GM12878 (cell line): ENCODE measurements around the gene TP53I3. TPM values are rescaled to one million over a fixed set of nuclear protein-coding genes. Genes with fewer than 3 reads are reported as not detected.

Experiments
- CBFB ChIP-seq: IDR thresholded peaks from 2 replicates; pipeline ENCODE4 v1.6.1; 2016; ENCODE audit warnings: antibody characterized with exemption, low read depth
- CUX1 ChIP-seq: IDR thresholded peaks from 2 replicates; pipeline ENCODE4 v1.6.1; 2012; ENCODE audit warnings: improper control_type of control experiment, low read depth, low read length; ENCODE audit not compliant: insufficient replicate concordance
- MAX ChIP-seq: IDR thresholded peaks from 2 replicates; pipeline ENCODE4 v1.6.1; 2012; ENCODE audit warnings: low read depth, low read length, improper control_type of control experiment
- MTA3 ChIP-seq: IDR thresholded peaks from 2 replicates; pipeline ENCODE4 v1.6.1; 2012; ENCODE audit warnings: low read length, inconsistent platforms, borderline replicate concordance
- MYB ChIP-seq: fragments of 150-350 bp; IDR thresholded peaks from 2 replicates; pipeline ENCODE4 v1.6.1; 2014; ENCODE audit warnings: mild to moderate bottlenecking, low read depth, low read length, borderline replicate concordance
- PAX5 ChIP-seq: IDR thresholded peaks from 2 replicates; pipeline ENCODE4 v1.6.1; 2011; ENCODE audit warnings: low read depth, low read length, borderline replicate concordance
- SMAD1 ChIP-seq: fragments of 450-650 bp; IDR thresholded peaks from 2 replicates; pipeline ENCODE4 v1.6.1; 2018; ENCODE audit warnings: mild to moderate bottlenecking, low read depth; ENCODE audit not compliant: partially characterized antibody
- STAT3 ChIP-seq: IDR thresholded peaks from 2 replicates; pipeline ENCODE4 v1.6.1; 2011; ENCODE audit warnings: low read depth, low read length, improper control_type of control experiment
- ZNF274 ChIP-seq: IDR thresholded peaks from one replicate; pipeline ENCODE4 v1.8.0; 2011; ENCODE audit not compliant: insufficient read length, insufficient read depth
- polyA plus RNA-seq, 11 experiments: library from polyadenylated mRNA; depleted of rRNA in 4 of 11; unstranded in 6 of 11; stranded (reverse) in 5 of 11; fragments of >200 nt; fragmentation: Nextera tagmentation in 4 of 11; fragmentation: Illumina TruSeq in 1 of 11; extraction: Ambion mirVana in 4 of 11; extraction: Trizol in 1 of 11; gene quantifications; 1 replicate in 1 of 11; 2 replicates in 10 of 11; pipeline versions ENCODE4 v1.2.1 to v1.2.3, GENCODE V29; 2011 to 2016; ENCODE audit warnings: inconsistent platforms in 2 of 11, missing spikeins in 2 of 11, low read depth in 1 of 11
- total RNA-seq, 4 experiments: library from RNA; depleted of rRNA in 3 of 4; stranded (reverse); fragments of >200 nt in 3 of 4; fragmentation: Illumina TruSeq in 1 of 4; extraction: Trizol in 1 of 4; gene quantifications; 2 replicates each; pipeline versions ENCODE4 v1.2.1 to v1.2.3, GENCODE V29; 2013 to 2021
- TF ChIP-seq, protein P1 (sequence below): fragments of 450-650 bp; IDR thresholded peaks from 2 replicates; pipeline ENCODE4 v1.6.1; 2016; ENCODE audit warnings: mild to moderate bottlenecking, moderate library complexity, borderline replicate concordance
- TF ChIP-seq, protein P2 (sequence below): fragments of 450-650 bp; IDR thresholded peaks from 2 replicates; pipeline ENCODE4 v1.6.1; 2017; ENCODE audit warnings: low read depth, mild to moderate bottlenecking, moderate library complexity
- TF ChIP-seq, protein P3 (sequence below): fragments of 150-350 bp; IDR thresholded peaks from 2 replicates; pipeline ENCODE4 v1.6.1; 2014; ENCODE audit warnings: mild to moderate bottlenecking, low read depth, low read length
- TF ChIP-seq, protein P4 (sequence below): fragments of 450-650 bp; conservative IDR thresholded peaks from 2 replicates; pipeline ENCODE4 v1.6.1; 2017; ENCODE audit warnings: mild to moderate bottlenecking, moderate library complexity

The TP53I3 gene
- total and polyA plus RNA-seq, 10 of the 15 experiments (the other 5 are each of a cell fraction or from before 2014, with no cell fraction given), result 1.4 to 57.4 (median 11.6) TPM

DNA sequence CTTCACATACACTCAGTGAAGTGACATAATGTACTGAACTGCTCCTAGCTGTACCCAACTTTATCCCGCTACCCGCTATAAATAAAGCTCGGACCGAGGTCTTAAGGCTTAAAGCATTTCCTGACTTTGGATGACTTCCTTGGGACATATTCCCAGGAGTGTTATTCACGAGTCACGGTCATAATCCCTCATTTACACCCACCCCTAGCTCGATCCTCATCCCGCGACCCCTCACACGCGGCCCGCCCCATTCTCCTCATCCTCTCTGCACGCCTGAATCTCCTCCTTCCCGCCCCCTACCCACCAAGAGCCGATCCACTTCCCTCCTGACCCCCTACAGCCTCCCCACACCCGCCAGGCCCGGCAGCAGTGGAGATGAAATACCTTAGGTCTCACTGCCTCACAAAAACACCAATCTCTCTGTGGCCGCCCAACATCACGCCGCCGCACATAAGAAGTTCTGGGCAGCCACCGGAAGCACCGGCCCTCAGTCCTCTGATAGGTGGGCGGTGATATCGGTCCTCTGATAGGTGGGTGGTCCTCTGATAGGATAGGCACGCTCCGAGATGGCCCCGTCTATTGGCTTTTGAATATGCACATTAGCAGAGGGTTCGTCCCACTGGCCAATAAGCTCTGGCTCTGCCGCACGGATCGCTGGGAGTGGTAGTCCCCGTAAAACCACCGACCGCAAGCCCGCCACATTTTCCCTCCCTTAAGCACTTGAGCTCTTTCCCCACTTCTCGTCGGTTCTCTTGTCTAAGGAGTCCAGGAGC is 37.5 kb downstream of the TP53I3 start, which contains the start of gene WDCP (continued):
- TF ChIP-seq, protein P1, sequence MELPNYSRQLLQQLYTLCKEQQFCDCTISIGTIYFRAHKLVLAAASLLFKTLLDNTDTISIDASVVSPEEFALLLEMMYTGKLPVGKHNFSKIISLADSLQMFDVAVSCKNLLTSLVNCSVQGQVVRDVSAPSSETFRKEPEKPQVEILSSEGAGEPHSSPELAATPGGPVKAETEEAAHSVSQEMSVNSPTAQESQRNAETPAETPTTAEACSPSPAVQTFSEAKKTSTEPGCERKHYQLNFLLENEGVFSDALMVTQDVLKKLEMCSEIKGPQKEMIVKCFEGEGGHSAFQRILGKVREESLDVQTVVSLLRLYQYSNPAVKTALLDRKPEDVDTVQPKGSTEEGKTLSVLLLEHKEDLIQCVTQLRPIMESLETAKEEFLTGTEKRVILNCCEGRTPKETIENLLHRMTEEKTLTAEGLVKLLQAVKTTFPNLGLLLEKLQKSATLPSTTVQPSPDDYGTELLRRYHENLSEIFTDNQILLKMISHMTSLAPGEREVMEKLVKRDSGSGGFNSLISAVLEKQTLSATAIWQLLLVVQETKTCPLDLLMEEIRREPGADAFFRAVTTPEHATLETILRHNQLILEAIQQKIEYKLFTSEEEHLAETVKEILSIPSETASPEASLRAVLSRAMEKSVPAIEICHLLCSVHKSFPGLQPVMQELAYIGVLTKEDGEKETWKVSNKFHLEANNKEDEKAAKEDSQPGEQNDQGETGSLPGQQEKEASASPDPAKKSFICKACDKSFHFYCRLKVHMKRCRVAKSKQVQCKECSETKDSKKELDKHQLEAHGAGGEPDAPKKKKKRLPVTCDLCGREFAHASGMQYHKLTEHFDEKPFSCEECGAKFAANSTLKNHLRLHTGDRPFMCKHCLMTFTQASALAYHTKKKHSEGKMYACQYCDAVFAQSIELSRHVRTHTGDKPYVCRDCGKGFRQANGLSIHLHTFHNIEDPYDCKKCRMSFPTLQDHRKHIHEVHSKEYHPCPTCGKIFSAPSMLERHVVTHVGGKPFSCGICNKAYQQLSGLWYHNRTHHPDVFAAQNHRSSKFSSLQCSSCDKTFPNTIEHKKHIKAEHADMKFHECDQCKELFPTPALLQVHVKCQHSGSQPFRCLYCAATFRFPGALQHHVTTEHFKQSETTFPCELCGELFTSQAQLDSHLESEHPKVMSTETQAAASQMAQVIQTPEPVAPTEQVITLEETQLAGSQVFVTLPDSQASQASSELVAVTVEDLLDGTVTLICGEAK, result peak; percentile 92; the same call in 1 of the 2 replicates
- TF ChIP-seq MYB, result no peak
- TF ChIP-seq, protein P2, sequence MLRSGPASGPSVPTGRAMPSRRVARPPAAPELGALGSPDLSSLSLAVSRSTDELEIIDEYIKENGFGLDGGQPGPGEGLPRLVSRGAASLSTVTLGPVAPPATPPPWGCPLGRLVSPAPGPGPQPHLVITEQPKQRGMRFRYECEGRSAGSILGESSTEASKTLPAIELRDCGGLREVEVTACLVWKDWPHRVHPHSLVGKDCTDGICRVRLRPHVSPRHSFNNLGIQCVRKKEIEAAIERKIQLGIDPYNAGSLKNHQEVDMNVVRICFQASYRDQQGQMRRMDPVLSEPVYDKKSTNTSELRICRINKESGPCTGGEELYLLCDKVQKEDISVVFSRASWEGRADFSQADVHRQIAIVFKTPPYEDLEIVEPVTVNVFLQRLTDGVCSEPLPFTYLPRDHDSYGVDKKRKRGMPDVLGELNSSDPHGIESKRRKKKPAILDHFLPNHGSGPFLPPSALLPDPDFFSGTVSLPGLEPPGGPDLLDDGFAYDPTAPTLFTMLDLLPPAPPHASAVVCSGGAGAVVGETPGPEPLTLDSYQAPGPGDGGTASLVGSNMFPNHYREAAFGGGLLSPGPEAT, result no peak
- TF ChIP-seq STAT3, result no peak
- peak; percentile 61; the same call in 1 of the 2 replicates for TF ChIP-seq MAX
- peak; percentile 97 for TF ChIP-seq CBFB
- TF ChIP-seq, protein P3, sequence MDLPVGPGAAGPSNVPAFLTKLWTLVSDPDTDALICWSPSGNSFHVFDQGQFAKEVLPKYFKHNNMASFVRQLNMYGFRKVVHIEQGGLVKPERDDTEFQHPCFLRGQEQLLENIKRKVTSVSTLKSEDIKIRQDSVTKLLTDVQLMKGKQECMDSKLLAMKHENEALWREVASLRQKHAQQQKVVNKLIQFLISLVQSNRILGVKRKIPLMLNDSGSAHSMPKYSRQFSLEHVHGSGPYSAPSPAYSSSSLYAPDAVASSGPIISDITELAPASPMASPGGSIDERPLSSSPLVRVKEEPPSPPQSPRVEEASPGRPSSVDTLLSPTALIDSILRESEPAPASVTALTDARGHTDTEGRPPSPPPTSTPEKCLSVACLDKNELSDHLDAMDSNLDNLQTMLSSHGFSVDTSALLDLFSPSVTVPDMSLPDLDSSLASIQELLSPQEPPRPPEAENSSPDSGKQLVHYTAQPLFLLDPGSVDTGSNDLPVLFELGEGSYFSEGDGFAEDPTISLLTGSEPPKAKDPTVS, result no peak
- TF ChIP-seq, protein P4, sequence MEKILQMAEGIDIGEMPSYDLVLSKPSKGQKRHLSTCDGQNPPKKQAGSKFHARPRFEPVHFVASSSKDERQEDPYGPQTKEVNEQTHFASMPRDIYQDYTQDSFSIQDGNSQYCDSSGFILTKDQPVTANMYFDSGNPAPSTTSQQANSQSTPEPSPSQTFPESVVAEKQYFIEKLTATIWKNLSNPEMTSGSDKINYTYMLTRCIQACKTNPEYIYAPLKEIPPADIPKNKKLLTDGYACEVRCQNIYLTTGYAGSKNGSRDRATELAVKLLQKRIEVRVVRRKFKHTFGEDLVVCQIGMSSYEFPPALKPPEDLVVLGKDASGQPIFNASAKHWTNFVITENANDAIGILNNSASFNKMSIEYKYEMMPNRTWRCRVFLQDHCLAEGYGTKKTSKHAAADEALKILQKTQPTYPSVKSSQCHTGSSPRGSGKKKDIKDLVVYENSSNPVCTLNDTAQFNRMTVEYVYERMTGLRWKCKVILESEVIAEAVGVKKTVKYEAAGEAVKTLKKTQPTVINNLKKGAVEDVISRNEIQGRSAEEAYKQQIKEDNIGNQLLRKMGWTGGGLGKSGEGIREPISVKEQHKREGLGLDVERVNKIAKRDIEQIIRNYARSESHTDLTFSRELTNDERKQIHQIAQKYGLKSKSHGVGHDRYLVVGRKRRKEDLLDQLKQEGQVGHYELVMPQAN, result no peak
- TF ChIP-seq CUX1, result no peak
- no peak for TF ChIP-seq ZNF274
- 0 out of 2 replicates have a peak, but pooled peaks have one; percentile 32 for TF ChIP-seq PAX5
- TF ChIP-seq SMAD1, result peak; percentile 62
- TF ChIP-seq MTA3, result no peak
